PC-9 (cell line): ENCODE data around the gene DEFB132.

ENCODE experiments used
- CTCF ChIP-seq: fragments of 200-600 bp; sonication (generic); conservative IDR thresholded peaks from 2 replicates; pipeline ENCODE4 v1.6.1; 2017; ENCODE audit warnings: mixed run types, antibody characterized with exemption, mild to moderate bottlenecking, moderate library complexity
- EZH2 ChIP-seq: fragments of 200-600 bp; sonication (generic); IDR thresholded peaks from 2 replicates; pipeline ENCODE4 v1.8.0; 2017; ENCODE audit warnings: antibody characterized with exemption, low read depth

DNA sequence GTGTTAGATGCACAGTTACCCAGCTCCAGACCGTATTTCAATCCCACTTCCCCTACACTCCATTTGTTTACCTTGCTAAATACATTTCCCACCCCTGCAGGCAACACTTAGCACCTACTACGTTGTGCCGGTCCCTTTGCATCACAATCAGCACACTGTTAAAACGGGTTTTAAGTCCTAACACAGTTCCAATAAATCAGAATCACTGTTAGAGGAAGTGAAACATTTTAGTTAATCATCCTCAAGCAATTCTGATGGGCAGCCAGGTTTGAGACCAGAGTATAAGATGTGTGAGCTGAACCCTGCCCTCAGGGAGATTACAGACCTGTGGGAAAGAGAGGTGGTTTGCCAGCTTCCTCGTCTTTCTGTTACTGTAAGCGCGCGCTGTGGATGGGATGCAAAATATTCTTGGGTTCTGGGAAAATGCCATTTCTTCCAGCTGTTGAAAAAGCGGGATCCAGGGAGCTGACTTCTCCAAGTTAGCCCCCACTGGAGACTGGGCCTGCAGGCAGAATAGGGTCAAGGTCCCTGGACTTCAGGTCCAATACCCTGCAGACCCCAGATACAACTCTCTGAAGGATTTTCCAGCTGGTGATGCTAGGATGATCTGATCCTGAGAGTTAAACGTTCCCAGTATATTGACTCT is 42.9 kb downstream of the DEFB132 start:
- TF ChIP-seq CTCF, result no peak
- TF ChIP-seq EZH2, result no peak
